Stomach (tissue), 4 donors: ENCODE data around the gene SCGB1A1.

Experiments used
- EP300 ChIP-seq: sonication (generic); formaldehyde crosslinking; IDR thresholded peaks from one replicate; pipeline ENCODE4 v1.6.1; 2017; ENCODE audit warnings: antibody characterized with exemption
- POLR2A ChIP-seq, 4 donors: fragments of 450-650 bp; IDR thresholded peaks; one replicate each; pipeline ENCODE4 v1.6.1; 2016; ENCODE audit warnings: antibody characterized with exemption in 4 of 4, control low read depth in 2 of 4, mild to moderate bottlenecking in 1 of 4, moderate library complexity in 1 of 4
- POLR2AphosphoS5 ChIP-seq, 3 donors: sonication (generic); formaldehyde crosslinking; IDR thresholded peaks; one replicate each; pipeline ENCODE4 v1.6.1; 2016; ENCODE audit warnings: antibody characterized with exemption in 3 of 3
- TF ChIP-seq, protein P1 (sequence below), 7 experiments: fragments of 450-650 bp in 4 of 7; fragments of 200-600 bp in 3 of 7; sonication (generic) in 3 of 7; IDR thresholded peaks; one replicate each; pipeline ENCODE4 v1.5.1; 2016 to 2019; ENCODE audit warnings: antibody characterized with exemption in 7 of 7, control low read depth in 2 of 7, mild to moderate bottlenecking in 1 of 7

DNA sequence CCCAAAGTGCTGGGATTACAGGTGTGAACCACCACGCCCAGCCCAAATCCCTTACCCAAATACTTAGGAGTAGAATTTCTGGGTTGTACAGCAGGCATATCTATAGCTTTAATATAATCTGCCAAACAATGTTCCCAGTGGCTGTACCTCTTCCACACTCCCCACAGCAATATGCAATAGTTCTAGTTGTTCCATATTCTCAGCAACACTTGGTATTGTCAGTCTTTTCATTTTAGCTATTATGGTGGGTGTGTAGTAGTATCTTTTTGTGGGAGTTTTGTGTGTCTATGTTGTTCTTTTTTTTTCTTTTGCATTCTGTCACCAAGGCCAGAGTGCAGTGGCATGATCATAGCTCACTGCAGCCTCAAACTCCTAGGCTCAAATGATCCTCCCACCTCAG lies 18.8 kb downstream of the SCGB1A1 start:
- TF ChIP-seq, protein P1, sequence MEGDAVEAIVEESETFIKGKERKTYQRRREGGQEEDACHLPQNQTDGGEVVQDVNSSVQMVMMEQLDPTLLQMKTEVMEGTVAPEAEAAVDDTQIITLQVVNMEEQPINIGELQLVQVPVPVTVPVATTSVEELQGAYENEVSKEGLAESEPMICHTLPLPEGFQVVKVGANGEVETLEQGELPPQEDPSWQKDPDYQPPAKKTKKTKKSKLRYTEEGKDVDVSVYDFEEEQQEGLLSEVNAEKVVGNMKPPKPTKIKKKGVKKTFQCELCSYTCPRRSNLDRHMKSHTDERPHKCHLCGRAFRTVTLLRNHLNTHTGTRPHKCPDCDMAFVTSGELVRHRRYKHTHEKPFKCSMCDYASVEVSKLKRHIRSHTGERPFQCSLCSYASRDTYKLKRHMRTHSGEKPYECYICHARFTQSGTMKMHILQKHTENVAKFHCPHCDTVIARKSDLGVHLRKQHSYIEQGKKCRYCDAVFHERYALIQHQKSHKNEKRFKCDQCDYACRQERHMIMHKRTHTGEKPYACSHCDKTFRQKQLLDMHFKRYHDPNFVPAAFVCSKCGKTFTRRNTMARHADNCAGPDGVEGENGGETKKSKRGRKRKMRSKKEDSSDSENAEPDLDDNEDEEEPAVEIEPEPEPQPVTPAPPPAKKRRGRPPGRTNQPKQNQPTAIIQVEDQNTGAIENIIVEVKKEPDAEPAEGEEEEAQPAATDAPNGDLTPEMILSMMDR (IDR thresholded peaks at IDR 0.05): no peak
- TF ChIP-seq EP300: no peak
- TF ChIP-seq POLR2AphosphoS5 (IDR thresholded peaks at IDR 0.05): no peak
- TF ChIP-seq POLR2A (IDR thresholded peaks at IDR 0.05): no peak
